ENCODE measurements around the gene B4GALT7. TPM values are rescaled to one million over a fixed set of nuclear protein-coding genes. Genes with fewer than 3 reads are reported as not detected.

The B4GALT7 gene
- total RNA-seq, 2 donors from 2014 or later, result 26.6 to 42.8 TPM

- Mint-ChIP-seq H3K36me3 (no peaks in the 10 kb centered on the region), H3K9me3 (no peaks in the 10 kb centered on the region), H3K27ac (no peak overlapping the region), H3K27me3 (peaks cover 0 to 8% of the 10 kb centered on the region in 2 donors), H3K4me3 (no peak overlapping the region), H3K4me1 (ENCODE audit: low read depth in 2 of 2) (no peaks in the 10 kb centered on the region)
- DNase-seq (ENCODE audit: low spot score) (no peak), ATAC-seq (no peak)
Measured at GRCh38 chr5:177575488-177575887, 24.4 kb upstream of the B4GALT7 start.

- H3K27me3 Mint-ChIP-seq, result peaks cover 0 to 8% of the 10 kb centered on the region in 2 donors
- H3K4me3 Mint-ChIP-seq, result no peak overlapping the region
- H3K4me1 Mint-ChIP-seq (ENCODE audit: low read depth in 2 of 2), result no peaks in the 10 kb centered on the region
- no peak overlapping the region for H3K27ac Mint-ChIP-seq
- no peaks in the 10 kb centered on the region for H3K36me3 Mint-ChIP-seq
- H3K9me3 Mint-ChIP-seq, result no peaks in the 10 kb centered on the region
- no peak for DNase-seq (ENCODE audit: low spot score)
- no peak for ATAC-seq
Measured at GRCh38 chr5:177576169-177576568, 23.8 kb upstream of the B4GALT7 start.

- Mint-ChIP-seq H3K27ac (no peak overlapping the region), H3K36me3 (no peaks in the 10 kb centered on the region), H3K4me1 (ENCODE audit: low read depth in 2 of 2) (no peaks in the 10 kb centered on the region), H3K4me3 (no peak overlapping the region), H3K9me3 (no peaks in the 10 kb centered on the region), H3K27me3 (peaks cover 0 to 8% of the 10 kb centered on the region in 2 donors)
- DNase-seq (ENCODE audit: low spot score) (no peak), ATAC-seq (no peak)
Measured at GRCh38 chr5:177578316-177578715, 21.6 kb upstream of the B4GALT7 start.

- ATAC-seq, result no peak
- Mint-ChIP-seq H3K4me1 (ENCODE audit: low read depth in 2 of 2) (peaks cover 10 to 20% of the 10 kb centered on the region in 2 donors), H3K27ac (no peak overlapping the region)
Measured at GRCh38 chr5:177588413-177588909, 11.5 kb upstream of the B4GALT7 start.

GRCh38 chr5:177590406-177590805, 9.5 kb upstream of the B4GALT7 start:
- DNase-seq (ENCODE audit: low spot score) (no peak), ATAC-seq (no peak)
- Mint-ChIP-seq H3K36me3 (peaks cover 18% of the 10 kb centered on the region), H3K9me3 (no peaks in the 10 kb centered on the region), H3K4me3 (no peak overlapping the region), H3K27me3 (peaks cover 24 to 34% of the 10 kb centered on the region in 2 donors), H3K27ac (no peak overlapping the region), H3K4me1 (ENCODE audit: low read depth in 2 of 2) (peaks cover 17 to 27% of the 10 kb centered on the region in 2 donors)

More at GRCh38 chr5:177588413-177588909, 11.5 kb upstream of the B4GALT7 start:
- no peaks in the 10 kb centered on the region for H3K9me3 Mint-ChIP-seq
- H3K4me3 Mint-ChIP-seq, result no peak overlapping the region
- peaks cover 31 to 49% of the 10 kb centered on the region in 2 donors for H3K27me3 Mint-ChIP-seq
- no peak for DNase-seq (ENCODE audit: low spot score)
- peaks cover 9% of the 10 kb centered on the region for H3K36me3 Mint-ChIP-seq

- no peak for DNase-seq (ENCODE audit: low spot score)
- Mint-ChIP-seq H3K36me3 (peaks cover 27% of the 10 kb centered on the region), H3K9me3 (no peaks in the 10 kb centered on the region), H3K27me3 (peaks cover 20 to 32% of the 10 kb centered on the region in 2 donors), H3K4me1 (ENCODE audit: low read depth in 2 of 2) (peaks cover 21 to 32% of the 10 kb centered on the region in 2 donors), H3K4me3 (peak overlapping the region; percentile 99), H3K27ac (peak overlapping the region; percentile 88 to 96)
- ATAC-seq, result no peak
Measured at GRCh38 chr5:177591690-177592009, 8.3 kb upstream of the B4GALT7 start.

GRCh38 chr5:177592010-177592834, 7.7 kb upstream of the B4GALT7 start, which contains the start of gene TMED9:
TMED9 (plus strand) TSS chr5:177592203; CDS start chr5:177592215, 12 bp downstream.
- peak; percentile 93 for DNase-seq (ENCODE audit: low spot score)
- peaks cover 27% of the 10 kb centered on the region for H3K36me3 Mint-ChIP-seq
- H3K27ac Mint-ChIP-seq, result peak within 1 kb of the TSS; percentile 88 to 96
- ATAC-seq, result peak; percentile 98 to 99
- no peaks in the 10 kb centered on the region for H3K9me3 Mint-ChIP-seq
- peaks cover 20 to 32% of the 10 kb centered on the region in 2 donors for H3K27me3 Mint-ChIP-seq
- peaks cover 21 to 32% of the 10 kb centered on the region in 2 donors for H3K4me1 Mint-ChIP-seq (ENCODE audit: low read depth in 2 of 2)
- H3K4me3 Mint-ChIP-seq, result peak within 1 kb of the TSS; percentile 99

GRCh38 chr5:177592905-177593304, 7.0 kb upstream of the B4GALT7 start:
- peaks cover 27% of the 10 kb centered on the region for H3K36me3 Mint-ChIP-seq
- H3K27ac Mint-ChIP-seq, result peak overlapping the region; percentile 88 to 96
- ATAC-seq (no peak), DNase-seq (ENCODE audit: low spot score) (no peak)
- H3K9me3 Mint-ChIP-seq, result no peaks in the 10 kb centered on the region
- H3K4me1 Mint-ChIP-seq (ENCODE audit: low read depth in 2 of 2), result peaks cover 23 to 32% of the 10 kb centered on the region in 2 donors
- peaks cover 20 to 29% of the 10 kb centered on the region in 2 donors for H3K27me3 Mint-ChIP-seq
- peak overlapping the region; percentile 99 for H3K4me3 Mint-ChIP-seq

GRCh38 chr5:177593511-177593910, 6.4 kb upstream of the B4GALT7 start:
- DNase-seq (ENCODE audit: low spot score) (no peak), ATAC-seq (no peak)
- Mint-ChIP-seq H3K4me1 (ENCODE audit: low read depth in 2 of 2) (peaks cover 27 to 35% of the 10 kb centered on the region in 2 donors), H3K4me3 (peak overlapping the region; percentile 99), H3K9me3 (no peaks in the 10 kb centered on the region), H3K27me3 (peaks cover 15 to 23% of the 10 kb centered on the region in 2 donors), H3K27ac (peak overlapping the region; percentile 88 to 96), H3K36me3 (peaks cover 27% of the 10 kb centered on the region)

GRCh38 chr5:177594071-177594470, 5.9 kb upstream of the B4GALT7 start:
- H3K27ac Mint-ChIP-seq, result peak overlapping the region in 1 of 2 donors; percentile 96
- no peaks in the 10 kb centered on the region for H3K9me3 Mint-ChIP-seq
- H3K27me3 Mint-ChIP-seq, result peaks cover 11 to 18% of the 10 kb centered on the region in 2 donors
- DNase-seq (ENCODE audit: low spot score), result no peak
- H3K36me3 Mint-ChIP-seq, result peaks cover 27% of the 10 kb centered on the region
- H3K4me3 Mint-ChIP-seq, result peak overlapping the region; percentile 99
- no peak for ATAC-seq
- H3K4me1 Mint-ChIP-seq (ENCODE audit: low read depth in 2 of 2), result peaks cover 32 to 36% of the 10 kb centered on the region in 2 donors

GRCh38 chr5:177595026-177595585, 4.8 kb upstream of the B4GALT7 start:
- no peaks in the 10 kb centered on the region for H3K9me3 Mint-ChIP-seq
- H3K27ac Mint-ChIP-seq, result no peak overlapping the region
- DNase-seq (ENCODE audit: low spot score), result no peak
- peaks cover 7 to 10% of the 10 kb centered on the region in 2 donors for H3K27me3 Mint-ChIP-seq
- no peak overlapping the region for H3K4me3 Mint-ChIP-seq
- H3K36me3 Mint-ChIP-seq, result peaks cover 27% of the 10 kb centered on the region
- H3K4me1 Mint-ChIP-seq (ENCODE audit: low read depth in 2 of 2), result peaks cover 35 to 36% of the 10 kb centered on the region in 2 donors
- ATAC-seq, result no peak

- Mint-ChIP-seq H3K27ac (no peak overlapping the region), H3K9me3 (no peaks in the 10 kb centered on the region), H3K27me3 (peaks cover 0 to 2% of the 10 kb centered on the region in 2 donors), H3K4me3 (no peak overlapping the region), H3K4me1 (ENCODE audit: low read depth in 2 of 2) (peaks cover 43 to 47% of the 10 kb centered on the region in 2 donors), H3K36me3 (peaks cover 35% of the 10 kb centered on the region)
- DNase-seq (ENCODE audit: low spot score) (no peak), ATAC-seq (no peak)
Measured at GRCh38 chr5:177595991-177596774, 3.7 kb upstream of the B4GALT7 start.

GRCh38 chr5:177596775-177597238, 3.1 kb upstream of the B4GALT7 start:
- Mint-ChIP-seq H3K4me3 (no peak overlapping the region), H3K4me1 (ENCODE audit: low read depth in 2 of 2) (peaks cover 40 to 46% of the 10 kb centered on the region in 2 donors), H3K27ac (no peak overlapping the region), H3K36me3 (peaks cover 35% of the 10 kb centered on the region), H3K9me3 (no peaks in the 10 kb centered on the region), H3K27me3 (no peaks in the 10 kb centered on the region)
- no peak for ATAC-seq
- DNase-seq (ENCODE audit: low spot score), result no peak
